ENCODE results near the gene PDE4D. TPM values are rescaled to one million over a fixed set of nuclear protein-coding genes. Genes with fewer than 3 reads are reported as not detected.

The PDE4D gene
- total RNA-seq, 4 donors from 2014 or later = 14.7 to 36.3 (median 24.7) TPM

GRCh38 chr5:59768152-59769040, 125.1 kb downstream of the PDE4D start:
- no peaks in the 10 kb centered on the region for H3K27me3 ChIP-seq
- no peaks in the 10 kb centered on the region for H3K36me3 ChIP-seq
- no peaks in the 10 kb centered on the region for H3K9me3 ChIP-seq
- peak; percentile 25 to 44 for DNase-seq
- 1 to 4% methylated on average over 33 to 40 of the region's 40 CpGs for WGBS, 2 donors
- H3K27ac ChIP-seq = peak overlapping the region in 1 of 3 donors; percentile 3
- TF ChIP-seq CTCF (IDR thresholded peaks at IDR 0.05) (no peak), POLR2A (IDR thresholded peaks at IDR 0.05) (peak in 1 of 2 donors; percentile 21)
- intact Hi-C loops (cut with DNase I) = no loop called here
- peak overlapping the region; percentile 0 to 18 (median 12) for H3K4me3 ChIP-seq (replicated peaks in 1 of 3)
- H3K4me1 ChIP-seq = peaks cover 4 to 13% of the 10 kb centered on the region in 2 donors

GRCh38 chr5:59767681-59768151, 125.8 kb downstream of the PDE4D start:
- Histone ChIP-seq H3K27me3 (no peaks in the 10 kb centered on the region), H3K4me1 (peaks cover 4 to 13% of the 10 kb centered on the region in 2 donors), H3K36me3 (no peaks in the 10 kb centered on the region), H3K9me3 (no peaks in the 10 kb centered on the region), H3K27ac (no peak overlapping the region), H3K4me3 (replicated peaks in 1 of 3) (peak overlapping the region in 1 of 3 donors; percentile 12)
- intact Hi-C loops (cut with DNase I) = no loop called here
- TF ChIP-seq CTCF (IDR thresholded peaks at IDR 0.05) (no peak), POLR2A (IDR thresholded peaks at IDR 0.05) (no peak)
- DNase-seq = no peak
- WGBS, 2 donors = 48 to 60% methylated on average over 4 of the region's 4 CpGs

GRCh38 chr5:59767211-59767605, 126.3 kb downstream of the PDE4D start:
- no peak for DNase-seq
- Histone ChIP-seq H3K27me3 (no peaks in the 10 kb centered on the region), H3K4me3 (replicated peaks in 1 of 3) (no peak overlapping the region), H3K36me3 (no peaks in the 10 kb centered on the region), H3K4me1 (peaks cover 4 to 13% of the 10 kb centered on the region in 2 donors), H3K9me3 (no peaks in the 10 kb centered on the region), H3K27ac (no peak overlapping the region)
- intact Hi-C loops (cut with DNase I) = no loop called here
- TF ChIP-seq CTCF (IDR thresholded peaks at IDR 0.05) = no peak
- TF ChIP-seq POLR2A (IDR thresholded peaks at IDR 0.05) = no peak

GRCh38 chr5:59766427-59767210, 126.9 kb downstream of the PDE4D start:
- no peak overlapping the region for H3K27ac ChIP-seq

More at GRCh38 chr5:59766427-59767210, 126.9 kb downstream of the PDE4D start:
- H3K4me3 ChIP-seq (replicated peaks in 1 of 3) = no peak overlapping the region
- H3K36me3 ChIP-seq = no peaks in the 10 kb centered on the region
- DNase-seq = peak; percentile 50 to 55
- no peaks in the 10 kb centered on the region for H3K9me3 ChIP-seq
- H3K4me1 ChIP-seq = peaks cover 4 to 13% of the 10 kb centered on the region in 2 donors
- TF ChIP-seq POLR2A (IDR thresholded peaks at IDR 0.05) (no peak), CTCF (IDR thresholded peaks at IDR 0.05) (no peak)
- intact Hi-C loops (cut with DNase I) = no loop called here
- no peaks in the 10 kb centered on the region for H3K27me3 ChIP-seq
- WGBS, 2 donors = 41 to 42% methylated on average over 7 of the region's 7 CpGs
